Stomach (tissue), 9 donors: ENCODE data around the gene NR6A1. TPM values are rescaled to one million over a fixed set of nuclear protein-coding genes. Genes with fewer than 3 reads are reported as not detected.

Source experiments
- DNase-seq, 2 donors: peaks; one replicate each; pipeline versions ENCODE4 v3.0.0 to v3.0.0-alpha.2; 2013 to 2019
- H3K27ac ChIP-seq, 5 donors: fragments of 200-600 bp in 4 of 5; sonication (generic) in 4 of 5; one replicate each; pipeline ENCODE4 v1.5.1; 2013 to 2019; ENCODE audit warnings: mild to moderate bottlenecking in 1 of 5, moderate library complexity in 1 of 5
- H3K27me3 ChIP-seq, 3 donors: fragments of 200-600 bp; sonication (generic); one replicate each; pipeline ENCODE4 v1.5.1; 2017 to 2019; ENCODE audit warnings: mixed run types in 1 of 3
- H3K36me3 ChIP-seq, 4 donors: fragments of 200-600 bp; sonication (generic); 1 replicate in 3 of 4; 2 replicates in 1 of 4; pipeline ENCODE4 v1.5.1; 2016 to 2019
- H3K4me1 ChIP-seq, 4 donors: fragments of 200-600 bp; sonication (generic); one replicate each; pipeline ENCODE4 v1.5.1; 2016 to 2019
- H3K4me3 ChIP-seq, 4 donors: fragments of 200-600 bp; sonication (generic) in 3 of 4; one replicate each; pipeline ENCODE4 v1.5.1; 2016 to 2019; ENCODE audit warnings: mild to moderate bottlenecking in 1 of 4
- H3K9me3 ChIP-seq, 4 donors: fragments of 200-600 bp; sonication (generic); one replicate each; pipeline ENCODE4 v1.5.1; 2016 to 2019
- EP300 ChIP-seq: sonication (generic); formaldehyde crosslinking; IDR thresholded peaks from one replicate; pipeline ENCODE4 v1.6.1; 2017; ENCODE audit warnings: antibody characterized with exemption
- POLR2A ChIP-seq, 4 donors: fragments of 450-650 bp; IDR thresholded peaks; one replicate each; pipeline ENCODE4 v1.6.1; 2016; ENCODE audit warnings: antibody characterized with exemption in 4 of 4, control low read depth in 2 of 4, mild to moderate bottlenecking in 1 of 4, moderate library complexity in 1 of 4
- POLR2AphosphoS5 ChIP-seq, 3 donors: sonication (generic); formaldehyde crosslinking; IDR thresholded peaks; one replicate each; pipeline ENCODE4 v1.6.1; 2016; ENCODE audit warnings: antibody characterized with exemption in 3 of 3
- WGBS, 5 donors: extraction: QIAGEN DNeasy Blood & Tissue Kit in 3 of 5; methylation state at CpG; one replicate each; pipeline versions ENCODE4 v1.1.5 to v1.1.7; 2013 to 2018; 5-methylcytosine and 5-hydroxymethylcytosine counted together
- intact Hi-C: fragments of 100-400 bp; cut with DNase I; formaldehyde crosslinking; loops from one replicate; pipeline ENCODE4 v1.15.1; 2023; ENCODE audit warnings: low total_unique reads
- polyA plus RNA-seq, 3 donors: library from polyadenylated mRNA; stranded (reverse); fragments of 200-250 nt; gene quantifications; one replicate each; pipeline ENCODE4 v1.2.3, GENCODE V29; 2013
- total RNA-seq, 5 donors: library from RNA; depleted of rRNA; stranded (reverse); fragments of >200 nt; gene quantifications; one replicate each; pipeline versions ENCODE4 v1.1.0 to v1.2.3, GENCODE V29; 2014 to 2016
- TF ChIP-seq, protein P1 (sequence below), 7 experiments: fragments of 450-650 bp in 4 of 7; fragments of 200-600 bp in 3 of 7; sonication (generic) in 3 of 7; IDR thresholded peaks; one replicate each; pipeline ENCODE4 v1.5.1; 2016 to 2019; ENCODE audit warnings: antibody characterized with exemption in 7 of 7, control low read depth in 2 of 7, mild to moderate bottlenecking in 1 of 7
- donor health status: healthy with polysubstance abuse.
- donor health status: Bipolar disorder and iron deficiency.
- donor health status: healthy.

The NR6A1 gene
- total and polyA plus RNA-seq, 8 donors: 0.15 to 3.2 (median 1.5) TPM; not detected in 1

DNA sequence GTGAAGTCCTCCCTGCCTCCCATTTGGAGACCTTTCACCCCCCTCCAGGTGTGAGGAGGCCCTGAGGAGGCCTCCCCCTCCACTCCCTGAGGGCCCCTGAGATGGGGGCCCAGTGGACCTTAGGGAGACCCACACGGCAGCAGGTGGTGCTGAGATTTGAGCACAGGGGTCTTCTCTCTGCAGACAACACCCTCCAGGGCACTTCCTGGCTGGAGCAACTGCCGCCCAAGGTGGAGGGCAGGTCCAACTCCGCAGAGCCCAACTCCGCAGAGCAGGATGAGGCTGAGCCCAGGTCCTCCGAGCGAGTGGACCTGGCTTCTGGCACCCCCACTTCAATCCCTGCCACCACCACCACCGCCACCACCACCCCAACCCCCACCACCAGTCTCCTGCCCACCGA, 32.8 kb upstream of the NR6A1 start:
- intact Hi-C loops: no loop called here
- no peak overlapping the region for H3K27ac ChIP-seq
- DNase-seq: no peak
- H3K27me3 ChIP-seq: no peaks in the 10 kb centered on the region
- WGBS, 5 donors: 91 to 98% (median 94%) methylated on average over 7 to 8 of the region's 8 CpGs
- TF ChIP-seq POLR2AphosphoS5 (IDR thresholded peaks at IDR 0.05) (no peak), EP300 (no peak), POLR2A (IDR thresholded peaks at IDR 0.05) (no peak)
- TF ChIP-seq, protein P1, sequence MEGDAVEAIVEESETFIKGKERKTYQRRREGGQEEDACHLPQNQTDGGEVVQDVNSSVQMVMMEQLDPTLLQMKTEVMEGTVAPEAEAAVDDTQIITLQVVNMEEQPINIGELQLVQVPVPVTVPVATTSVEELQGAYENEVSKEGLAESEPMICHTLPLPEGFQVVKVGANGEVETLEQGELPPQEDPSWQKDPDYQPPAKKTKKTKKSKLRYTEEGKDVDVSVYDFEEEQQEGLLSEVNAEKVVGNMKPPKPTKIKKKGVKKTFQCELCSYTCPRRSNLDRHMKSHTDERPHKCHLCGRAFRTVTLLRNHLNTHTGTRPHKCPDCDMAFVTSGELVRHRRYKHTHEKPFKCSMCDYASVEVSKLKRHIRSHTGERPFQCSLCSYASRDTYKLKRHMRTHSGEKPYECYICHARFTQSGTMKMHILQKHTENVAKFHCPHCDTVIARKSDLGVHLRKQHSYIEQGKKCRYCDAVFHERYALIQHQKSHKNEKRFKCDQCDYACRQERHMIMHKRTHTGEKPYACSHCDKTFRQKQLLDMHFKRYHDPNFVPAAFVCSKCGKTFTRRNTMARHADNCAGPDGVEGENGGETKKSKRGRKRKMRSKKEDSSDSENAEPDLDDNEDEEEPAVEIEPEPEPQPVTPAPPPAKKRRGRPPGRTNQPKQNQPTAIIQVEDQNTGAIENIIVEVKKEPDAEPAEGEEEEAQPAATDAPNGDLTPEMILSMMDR (IDR thresholded peaks at IDR 0.05): no peak
- H3K9me3 ChIP-seq: no peaks in the 10 kb centered on the region
- no peak overlapping the region for H3K4me3 ChIP-seq
- peaks cover 0 to 13% (median 0%) of the 10 kb centered on the region in 4 donors for H3K36me3 ChIP-seq
- no peaks in the 10 kb centered on the region for H3K4me1 ChIP-seq

DNA sequence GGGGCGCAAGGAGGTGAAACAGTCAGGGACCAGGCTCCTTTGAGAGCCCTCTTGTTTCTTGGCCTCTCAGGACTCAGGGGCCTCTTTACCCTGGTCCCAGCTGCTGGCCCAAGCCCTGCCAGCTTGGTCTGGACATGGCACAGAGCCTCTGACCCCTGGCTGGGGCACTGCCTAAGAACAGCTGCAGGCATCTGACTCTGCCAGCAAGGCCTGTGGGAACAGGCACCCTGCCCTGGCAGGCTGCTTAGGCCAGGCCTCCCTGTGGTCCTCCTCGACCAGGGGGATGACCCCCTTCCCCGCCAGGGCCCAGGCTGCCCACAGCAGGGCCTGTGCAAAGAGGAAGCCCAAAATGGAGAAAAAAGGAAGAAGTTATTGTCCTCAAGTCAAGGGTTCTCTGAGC, 31.3 kb upstream of the NR6A1 start:
- Histone ChIP-seq H3K27me3 (no peaks in the 10 kb centered on the region), H3K9me3 (no peaks in the 10 kb centered on the region), H3K27ac (no peak overlapping the region), H3K4me3 (no peak overlapping the region), H3K4me1 (peaks cover 0 to 11% (median 5%) of the 10 kb centered on the region in 4 donors), H3K36me3 (peaks cover 0 to 13% (median 0%) of the 10 kb centered on the region in 4 donors)
- TF ChIP-seq, protein P1 (IDR thresholded peaks at IDR 0.05): no peak
- TF ChIP-seq POLR2AphosphoS5 (IDR thresholded peaks at IDR 0.05) (no peak), EP300 (no peak), POLR2A (IDR thresholded peaks at IDR 0.05) (no peak)
- intact Hi-C loops: no loop called here
- DNase-seq: no peak
- 36 to 65% (median 63%) methylated on average over 2 to 3 of the region's 3 CpGs for WGBS, 5 donors

DNA sequence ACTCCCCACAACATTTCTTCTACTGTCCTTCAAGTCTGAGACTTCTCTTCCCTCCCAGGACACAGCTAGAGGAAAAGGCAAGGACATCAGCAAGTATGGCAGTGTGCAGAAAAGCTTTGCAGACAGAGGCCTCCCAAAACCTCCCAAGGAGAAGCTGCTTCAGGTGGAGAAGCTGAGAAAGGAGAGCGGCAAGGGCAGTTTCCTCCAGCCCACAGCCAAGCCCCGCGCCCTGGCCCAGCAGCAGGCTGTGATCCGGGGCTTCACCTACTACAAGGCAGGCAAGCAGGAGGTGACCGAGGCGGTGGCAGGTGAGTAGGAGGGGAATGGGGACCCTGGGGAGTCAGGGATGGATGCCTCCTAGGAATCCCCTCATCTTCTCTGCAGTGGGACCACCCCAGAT, 30.2 kb upstream of the NR6A1 start:
- Histone ChIP-seq H3K27ac (no peak overlapping the region), H3K4me1 (peaks cover 0 to 19% (median 6%) of the 10 kb centered on the region in 4 donors), H3K36me3 (peaks cover 0 to 13% (median 0%) of the 10 kb centered on the region in 4 donors), H3K4me3 (no peak overlapping the region), H3K27me3 (no peaks in the 10 kb centered on the region), H3K9me3 (no peaks in the 10 kb centered on the region)
- WGBS, 5 donors: 86 to 95% (median 92%) methylated on average over 6 of the region's 6 CpGs
- intact Hi-C loops: no loop called here
- TF ChIP-seq, protein P1 (IDR thresholded peaks at IDR 0.05): no peak
- TF ChIP-seq EP300: no peak
- no peak for TF ChIP-seq POLR2A (IDR thresholded peaks at IDR 0.05)
- TF ChIP-seq POLR2AphosphoS5 (IDR thresholded peaks at IDR 0.05): no peak
- DNase-seq: no peak

DNA sequence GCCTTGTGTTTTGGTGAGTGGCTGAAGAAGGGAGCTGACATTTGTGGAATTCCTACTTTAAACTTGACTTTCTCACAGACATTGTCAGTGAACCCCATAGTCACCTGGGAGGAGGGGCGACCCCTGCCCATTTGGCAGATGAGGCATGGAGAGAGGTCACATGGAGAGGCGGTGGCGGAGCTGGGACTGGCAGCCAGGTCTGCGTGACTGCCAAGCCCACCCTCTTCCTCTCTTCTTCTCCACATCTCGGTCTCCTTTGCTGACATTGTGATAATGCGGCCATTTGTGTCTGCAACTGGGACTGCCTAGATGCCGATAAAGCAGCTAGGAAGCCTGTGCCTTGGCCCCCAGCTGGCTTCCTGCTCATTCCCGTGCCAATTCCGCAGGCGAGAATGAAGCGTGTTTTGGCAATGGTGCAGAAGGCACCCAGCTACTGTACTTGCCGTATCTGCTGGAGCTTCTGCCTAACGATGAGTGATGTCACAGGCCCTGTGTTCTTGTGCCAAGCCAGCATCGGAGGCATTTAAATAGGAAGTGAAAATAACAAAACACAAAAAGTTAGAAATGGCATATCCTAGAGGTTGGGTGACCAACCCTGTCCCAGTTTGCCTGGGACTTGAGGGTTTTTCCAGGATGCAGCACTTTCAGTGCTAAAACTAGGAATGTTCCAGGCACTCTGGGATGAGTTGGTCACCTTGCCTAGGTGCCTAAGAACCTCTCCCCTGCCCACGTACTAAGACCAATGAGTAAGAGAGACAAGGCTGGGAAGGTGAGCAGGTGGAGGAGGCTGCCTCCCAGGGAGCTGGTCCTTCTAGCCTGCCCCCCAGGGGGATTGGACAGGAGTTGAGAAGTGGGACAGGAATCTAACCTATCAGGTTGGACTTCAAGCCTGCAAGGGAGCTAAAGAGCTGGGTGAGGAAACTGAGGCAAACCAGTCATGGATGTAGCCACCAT, 29.5 kb upstream of the NR6A1 start:
- H3K36me3 ChIP-seq: peaks cover 0 to 13% (median 0%) of the 10 kb centered on the region in 4 donors
- H3K9me3 ChIP-seq: no peaks in the 10 kb centered on the region
- H3K4me1 ChIP-seq: peaks cover 2 to 22% (median 6%) of the 10 kb centered on the region in 4 donors
- H3K27me3 ChIP-seq: no peaks in the 10 kb centered on the region
- intact Hi-C loops: no loop called here
- TF ChIP-seq EP300: no peak
- H3K27ac ChIP-seq: no peak overlapping the region
- H3K4me3 ChIP-seq: no peak overlapping the region
- no peak for DNase-seq
- 59 to 70% (median 62%) methylated on average over 15 of the region's 15 CpGs for whole genome bisulfite sequencing, 5 donors
